Fibroblast of villous mesenchyme (primary cell): ENCODE results near the gene DNM3. TPM values are rescaled to one million over a fixed set of nuclear protein-coding genes. Genes with fewer than 3 reads are reported as not detected.

Source experiments
- DNase-seq: peaks from one replicate; pipeline ENCODE4 v3.0.0-alpha.2; 2010; ENCODE audit warnings: low read depth
- H3K4me3 ChIP-seq: 2 replicates; pipeline ENCODE4 v1.5.1; 2011; ENCODE audit warnings: low read depth, mild to moderate bottlenecking, low read length
- total RNA-seq: library from RNA; depleted of rRNA; stranded (reverse); fragments of >200 nt; gene quantifications from 2 replicates; pipeline ENCODE4 v1.2.3, GENCODE V29; 2012
- TF ChIP-seq, protein P1 (sequence below): IDR thresholded peaks from 2 replicates; pipeline ENCODE4 v1.5.1; 2012; ENCODE audit warnings: low read depth, mild to moderate bottlenecking, low read length; ENCODE audit not compliant: insufficient read depth

DNM3 gene
- total RNA-seq, 1 donor, result 2.2 TPM

DNA sequence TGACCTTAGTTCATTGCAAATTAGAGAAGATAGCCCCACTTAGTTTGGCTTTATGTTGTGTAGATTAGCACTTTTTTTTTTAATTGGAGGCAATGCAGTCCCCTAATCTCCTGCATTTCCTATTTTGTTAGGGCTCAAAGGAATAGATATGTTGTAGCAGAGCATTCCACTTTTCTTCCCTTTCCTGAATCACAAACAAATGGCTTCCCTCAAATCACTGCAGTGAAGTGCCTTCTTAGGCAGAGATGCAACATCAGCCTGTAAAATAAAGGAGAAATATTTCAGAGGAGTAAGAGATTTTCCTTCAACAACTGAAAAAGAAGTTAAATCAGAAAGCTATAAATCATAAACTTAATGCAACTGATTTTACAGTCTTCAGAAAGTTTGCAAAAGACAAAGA, 307.4 kb downstream of the DNM3 start:
- TF ChIP-seq, protein P1, sequence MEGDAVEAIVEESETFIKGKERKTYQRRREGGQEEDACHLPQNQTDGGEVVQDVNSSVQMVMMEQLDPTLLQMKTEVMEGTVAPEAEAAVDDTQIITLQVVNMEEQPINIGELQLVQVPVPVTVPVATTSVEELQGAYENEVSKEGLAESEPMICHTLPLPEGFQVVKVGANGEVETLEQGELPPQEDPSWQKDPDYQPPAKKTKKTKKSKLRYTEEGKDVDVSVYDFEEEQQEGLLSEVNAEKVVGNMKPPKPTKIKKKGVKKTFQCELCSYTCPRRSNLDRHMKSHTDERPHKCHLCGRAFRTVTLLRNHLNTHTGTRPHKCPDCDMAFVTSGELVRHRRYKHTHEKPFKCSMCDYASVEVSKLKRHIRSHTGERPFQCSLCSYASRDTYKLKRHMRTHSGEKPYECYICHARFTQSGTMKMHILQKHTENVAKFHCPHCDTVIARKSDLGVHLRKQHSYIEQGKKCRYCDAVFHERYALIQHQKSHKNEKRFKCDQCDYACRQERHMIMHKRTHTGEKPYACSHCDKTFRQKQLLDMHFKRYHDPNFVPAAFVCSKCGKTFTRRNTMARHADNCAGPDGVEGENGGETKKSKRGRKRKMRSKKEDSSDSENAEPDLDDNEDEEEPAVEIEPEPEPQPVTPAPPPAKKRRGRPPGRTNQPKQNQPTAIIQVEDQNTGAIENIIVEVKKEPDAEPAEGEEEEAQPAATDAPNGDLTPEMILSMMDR, result no peak
- DNase-seq, result no peak
- H3K4me3 ChIP-seq, result no peak overlapping the region

DNA sequence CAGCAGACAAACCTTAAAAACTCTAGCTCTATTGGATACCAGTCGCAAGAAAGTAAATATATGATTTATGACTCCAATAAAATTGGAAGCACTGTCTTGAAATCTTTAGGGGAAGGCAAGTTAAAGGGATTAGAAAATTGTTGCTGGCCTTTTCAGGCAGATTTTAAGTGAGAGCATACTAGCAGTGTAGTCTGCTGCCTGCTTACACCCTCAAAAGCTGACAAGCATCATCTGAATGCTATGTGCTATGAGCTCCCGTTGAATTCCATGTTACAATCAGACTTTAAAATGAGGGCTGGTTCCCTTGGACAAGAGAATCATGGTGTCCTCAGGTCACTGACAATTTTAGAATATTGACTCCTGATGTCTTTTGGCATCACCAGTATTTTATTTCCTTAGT, 308.0 kb downstream of the DNM3 start:
- no peak overlapping the region for H3K4me3 ChIP-seq
- TF ChIP-seq, protein P1, result no peak
- no peak for DNase-seq

DNA sequence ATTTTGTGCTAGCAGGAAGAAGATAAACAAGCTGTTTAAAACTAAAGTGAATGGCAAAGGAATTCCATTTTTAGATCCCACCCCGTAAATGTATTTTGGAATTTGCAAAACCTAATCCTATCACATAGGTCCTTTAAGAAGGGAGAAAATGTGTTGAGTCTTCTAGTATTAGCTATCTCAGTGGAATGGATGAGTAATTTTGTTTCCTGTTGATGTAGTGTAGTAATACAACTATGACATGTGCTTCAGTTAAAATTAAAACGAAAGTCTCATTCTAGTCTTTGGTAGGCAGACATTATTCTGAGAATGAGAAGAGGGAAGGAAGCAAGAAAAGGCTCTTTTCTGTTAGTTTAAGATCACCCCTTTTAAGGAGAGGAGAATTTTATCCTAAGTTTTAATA, 313.3 kb downstream of the DNM3 start:
- H3K4me3 ChIP-seq, result no peak overlapping the region
- DNase-seq, result peak; percentile 78
- TF ChIP-seq, protein P1, result no peak

DNA sequence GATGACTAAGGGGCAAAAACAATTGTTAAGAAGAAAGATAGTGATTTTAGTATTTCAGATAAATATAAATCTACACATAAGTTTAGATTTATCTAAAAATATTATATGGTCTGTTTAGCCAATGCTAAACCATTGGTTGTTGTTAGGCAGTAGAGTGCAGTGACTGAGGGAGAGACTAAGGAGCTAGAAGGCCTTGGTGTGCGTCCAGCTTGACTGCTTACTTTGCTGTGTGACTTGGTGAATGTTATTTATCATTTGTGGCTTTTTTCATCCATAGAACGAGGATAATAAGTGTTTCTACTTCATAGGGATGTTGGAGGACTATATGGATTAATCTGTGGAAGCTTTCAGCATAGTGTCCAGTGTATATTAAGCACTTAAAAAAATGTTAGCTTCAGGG, 314.5 kb downstream of the DNM3 start:
- TF ChIP-seq, protein P1, result no peak
- H3K4me3 ChIP-seq, result no peak overlapping the region
- DNase-seq, result no peak

DNA sequence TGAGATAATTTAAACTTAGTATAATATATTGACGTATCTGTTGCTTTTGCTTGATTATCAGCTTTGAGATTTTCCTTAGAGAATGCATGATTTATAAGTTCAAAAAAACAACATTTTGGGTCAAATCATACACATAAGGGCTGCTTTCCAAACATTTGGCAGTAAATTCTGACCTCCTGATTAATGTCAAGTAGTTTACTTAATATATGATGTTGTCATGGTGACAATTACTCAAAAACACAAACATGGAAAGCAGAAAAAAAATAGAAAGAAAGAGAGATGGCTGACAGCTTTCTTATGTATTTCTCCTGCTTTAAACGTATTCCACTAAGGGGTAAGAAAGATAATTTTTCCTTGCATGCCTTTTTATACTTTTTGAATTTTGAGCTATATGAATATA, 320.9 kb downstream of the DNM3 start:
- H3K4me3 ChIP-seq, result no peak overlapping the region
- TF ChIP-seq, protein P1, result no peak
- no peak for DNase-seq

DNA sequence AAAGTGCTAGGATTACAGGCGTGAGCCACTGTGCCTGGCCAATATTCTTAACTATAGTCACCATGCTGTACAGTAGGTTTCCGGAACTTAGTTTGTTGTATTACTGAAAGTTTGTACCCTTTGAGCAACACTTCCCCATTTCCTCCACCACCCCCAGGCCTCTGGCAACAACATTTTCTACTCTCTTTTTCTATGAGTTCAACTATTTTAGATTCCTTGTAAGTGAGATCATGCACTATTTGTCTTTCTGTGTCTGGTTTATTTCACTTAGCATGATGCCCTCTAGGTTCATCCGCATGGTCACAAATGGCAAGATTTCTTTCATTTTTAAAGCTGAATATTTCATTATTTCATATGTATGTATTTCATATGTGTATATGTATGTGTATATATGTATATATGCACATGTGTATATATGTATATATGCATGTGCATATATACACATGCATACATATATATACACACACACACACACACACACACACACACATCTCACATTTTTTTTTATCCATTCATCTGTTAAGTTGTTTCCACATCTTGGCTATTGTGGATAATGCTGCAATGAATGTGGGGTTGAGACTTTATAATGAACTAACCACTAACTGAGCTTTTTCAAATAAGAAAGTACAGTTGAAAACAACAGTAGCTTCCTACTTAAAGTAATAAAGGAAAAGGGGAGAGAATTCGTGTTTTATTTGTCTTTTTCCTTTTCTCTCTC, 322.4 kb downstream of the DNM3 start:
- TF ChIP-seq, protein P1, result no peak
- DNase-seq, result peak; percentile 68
- H3K4me3 ChIP-seq, result no peak overlapping the region

DNA sequence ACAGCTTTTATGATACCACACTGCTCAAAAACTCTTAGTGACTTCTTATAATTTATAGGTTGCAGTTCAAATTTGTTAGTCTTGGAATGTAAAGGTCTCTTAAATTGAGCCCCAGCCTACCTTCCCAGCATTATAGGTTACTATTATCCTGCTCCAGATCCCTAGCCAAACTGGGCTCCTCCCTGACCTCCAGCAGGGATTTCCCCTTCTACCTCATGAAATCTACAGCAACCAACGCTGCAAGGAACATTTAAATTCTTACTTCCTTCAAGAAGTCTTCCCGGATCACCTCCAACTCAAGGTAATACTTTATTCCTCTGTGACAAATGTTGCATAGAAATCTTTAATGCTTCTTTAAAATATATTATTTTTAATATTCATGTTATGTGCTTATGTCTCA, 324.1 kb downstream of the DNM3 start:
- no peak overlapping the region for H3K4me3 ChIP-seq
- no peak for DNase-seq
- TF ChIP-seq, protein P1, result no peak
